ENCODE results near the gene GLYR1.
A peak's percentile ranks its signal among the peaks of the same experiment; 100 is the strongest.
"Not testable (repeated sequence)": the region's sequence is repeated elsewhere in the genome, so short reads cannot be mapped to it uniquely, and the experiment has no call there.

GLYR1 gene

DNA sequence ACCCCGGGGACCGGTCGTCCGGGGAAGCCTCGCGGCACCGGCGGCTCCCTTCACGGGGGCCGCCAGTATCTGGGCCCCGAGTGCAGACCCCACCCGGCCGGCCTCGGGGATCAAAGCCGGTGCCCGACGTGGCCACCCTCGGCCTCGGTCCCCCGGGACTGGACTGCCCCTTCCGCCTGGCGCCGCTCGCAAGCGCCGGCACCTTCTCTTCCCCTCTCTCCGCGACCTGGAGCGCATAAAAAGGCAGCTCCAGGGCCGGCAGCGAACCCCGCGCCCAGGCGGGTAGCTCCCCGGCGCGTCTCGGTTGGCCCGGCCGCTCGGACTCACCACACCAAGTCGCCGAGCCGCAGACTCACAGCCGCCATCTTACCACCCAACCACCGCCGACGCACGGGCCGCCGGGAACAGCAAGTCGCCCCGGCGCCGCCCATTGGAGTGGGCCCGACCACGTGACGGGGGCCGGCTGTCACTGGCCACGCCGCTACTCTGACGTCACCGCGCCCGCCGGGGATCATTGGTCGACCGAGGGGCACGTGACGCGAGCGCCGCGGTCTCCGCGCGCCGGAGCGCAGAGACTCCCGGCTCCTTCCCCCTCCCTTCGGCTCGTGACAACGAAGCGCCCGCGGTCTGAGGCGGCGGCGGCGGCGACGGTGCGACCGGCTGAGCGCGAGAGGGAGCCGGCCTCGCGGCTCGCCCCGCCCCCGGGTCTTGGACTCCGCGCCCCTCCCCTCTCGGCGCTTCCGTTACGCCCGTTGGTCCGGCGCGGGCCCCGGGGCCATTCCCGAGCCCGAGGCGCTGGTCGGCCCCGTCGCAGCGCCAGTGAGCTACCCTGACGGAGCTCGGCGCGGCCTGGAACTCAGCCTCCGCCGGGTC is at the start of gene GLYR1, which contains the start of gene UBN1:
TSS of gene GLYR1 (minus strand) at position 388 of the 873 bp plus-strand sequence. CDS start at position 365, 23 bp downstream.
TSS of gene UBN1 (plus strand) at position 581 of the 873 bp plus-strand sequence. CDS start 5,437 bp downstream, outside the sequence.
- DNase-seq: peak; percentile 99 to 100

DNA sequence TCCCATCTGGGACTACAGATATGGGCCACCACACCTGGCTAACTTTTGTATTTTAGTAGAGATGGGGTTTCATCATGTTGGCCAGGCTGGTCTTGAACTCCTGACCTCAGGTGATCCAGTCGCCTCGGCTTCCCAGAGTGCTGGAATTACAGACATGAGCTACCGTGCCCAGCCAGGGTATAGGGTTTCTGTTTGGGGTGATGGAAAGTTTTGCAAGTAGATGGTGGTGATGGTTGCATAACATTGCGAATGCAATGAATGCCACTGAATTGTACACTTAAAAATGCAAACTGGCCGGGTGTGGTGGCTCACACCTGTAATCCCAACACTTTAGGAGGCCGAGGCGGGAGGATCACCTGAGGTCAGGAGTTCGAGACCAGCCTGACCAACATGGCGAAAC is 49.7 kb upstream of the GLYR1 start:
- DNase-seq: not testable (repeated sequence)

DNA sequence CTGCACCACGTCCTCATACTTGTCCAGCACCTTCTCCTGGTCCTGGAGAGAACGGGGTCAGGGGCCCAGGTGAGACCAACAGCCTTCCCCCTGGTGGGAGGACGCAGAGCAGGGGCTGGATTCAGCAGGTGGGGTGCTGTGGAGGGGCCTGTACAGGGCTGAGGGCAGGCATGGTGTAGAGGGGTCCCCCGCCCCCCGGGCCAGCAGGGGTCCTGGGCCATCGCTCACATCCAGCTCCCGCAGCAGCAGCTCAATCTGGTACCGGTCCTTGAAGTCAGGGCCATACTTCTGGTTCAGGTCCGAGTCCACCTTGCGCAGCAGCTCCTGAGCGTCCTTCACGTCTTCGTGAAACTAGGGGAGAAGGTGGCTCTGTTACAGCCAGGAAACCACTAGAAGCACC is 48.3 kb upstream of the GLYR1 start:
- no peak for DNase-seq

DNA sequence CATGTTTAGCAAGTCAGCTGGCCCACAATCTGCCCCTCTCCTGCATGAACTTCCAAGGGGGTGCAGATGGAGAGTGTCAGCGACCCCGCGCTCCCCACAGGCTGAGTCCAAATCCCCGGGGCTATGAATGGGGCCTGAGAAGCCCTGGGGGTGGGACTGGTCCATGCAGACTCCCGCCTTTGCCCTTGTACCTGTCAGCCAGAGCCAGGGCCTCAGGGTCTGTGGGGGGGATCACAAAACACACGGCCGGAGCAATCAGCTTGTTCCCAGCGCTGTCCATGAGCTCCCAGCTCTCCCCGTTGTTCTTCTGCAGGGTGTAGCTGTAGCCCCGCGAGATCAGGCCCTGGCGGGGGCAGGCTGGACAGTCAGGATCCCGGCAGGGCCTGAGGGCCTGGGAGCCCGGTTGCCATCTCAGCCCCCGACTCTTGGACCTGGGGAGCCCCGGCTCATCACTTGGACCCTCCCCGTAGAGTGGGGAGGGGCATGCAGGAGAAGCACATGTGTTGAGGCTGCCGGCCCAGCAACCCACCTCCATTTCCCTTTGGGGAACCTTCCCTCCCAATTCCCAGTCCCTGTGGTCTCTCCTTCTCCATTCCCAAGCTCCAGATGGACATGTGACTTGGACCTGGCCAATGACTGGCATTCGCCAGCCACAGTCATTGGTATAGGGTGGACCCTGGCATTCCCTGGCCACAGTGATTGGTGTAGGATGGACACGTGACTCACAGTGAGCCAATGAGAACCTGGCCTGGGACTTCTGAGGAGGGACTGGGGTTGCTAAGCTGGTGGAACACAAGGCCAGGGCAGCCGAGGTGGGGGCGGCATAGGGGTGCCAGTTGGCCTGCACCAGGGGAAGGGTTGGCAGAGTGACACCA is 47.4 kb upstream of the GLYR1 start:
- DNase-seq: no peak

DNA sequence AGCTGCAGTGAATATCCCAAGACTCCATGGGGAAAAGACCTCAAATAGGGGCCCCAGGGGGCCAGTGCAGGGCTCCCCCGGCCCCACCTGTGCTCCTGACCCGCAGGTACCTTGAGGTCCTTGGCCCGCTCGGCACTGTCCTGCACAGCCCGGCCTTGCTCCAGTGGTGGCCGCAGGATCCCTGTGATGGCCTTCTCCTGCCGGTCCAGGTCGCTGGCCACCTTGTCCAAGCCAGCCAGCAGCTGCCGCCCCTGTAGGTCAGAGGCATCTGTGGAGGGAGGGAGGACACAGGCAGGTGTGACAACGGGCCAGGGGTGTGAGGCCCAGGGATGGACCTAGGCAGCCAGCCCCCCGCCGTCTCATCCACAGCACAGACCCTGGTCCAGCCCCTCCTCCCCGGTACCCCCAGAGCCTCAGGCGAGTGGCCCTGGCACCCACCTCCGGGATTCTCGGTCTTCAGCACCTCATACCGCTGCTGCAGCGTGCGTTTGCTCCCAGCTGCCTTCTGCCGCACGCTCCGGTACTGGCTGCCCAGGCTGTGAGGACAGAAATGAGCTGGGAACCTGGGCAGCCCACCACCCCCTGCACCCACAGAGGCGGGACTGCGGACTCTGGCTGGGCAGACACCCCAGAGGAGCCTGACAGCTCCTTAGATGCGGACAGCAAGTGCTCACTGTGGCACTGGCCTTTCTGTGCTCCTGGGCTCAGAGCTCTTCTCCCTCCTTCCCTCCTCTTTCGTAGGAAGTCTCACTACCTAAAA is 46.2 kb upstream of the GLYR1 start:
- no peak for DNase-seq

DNA sequence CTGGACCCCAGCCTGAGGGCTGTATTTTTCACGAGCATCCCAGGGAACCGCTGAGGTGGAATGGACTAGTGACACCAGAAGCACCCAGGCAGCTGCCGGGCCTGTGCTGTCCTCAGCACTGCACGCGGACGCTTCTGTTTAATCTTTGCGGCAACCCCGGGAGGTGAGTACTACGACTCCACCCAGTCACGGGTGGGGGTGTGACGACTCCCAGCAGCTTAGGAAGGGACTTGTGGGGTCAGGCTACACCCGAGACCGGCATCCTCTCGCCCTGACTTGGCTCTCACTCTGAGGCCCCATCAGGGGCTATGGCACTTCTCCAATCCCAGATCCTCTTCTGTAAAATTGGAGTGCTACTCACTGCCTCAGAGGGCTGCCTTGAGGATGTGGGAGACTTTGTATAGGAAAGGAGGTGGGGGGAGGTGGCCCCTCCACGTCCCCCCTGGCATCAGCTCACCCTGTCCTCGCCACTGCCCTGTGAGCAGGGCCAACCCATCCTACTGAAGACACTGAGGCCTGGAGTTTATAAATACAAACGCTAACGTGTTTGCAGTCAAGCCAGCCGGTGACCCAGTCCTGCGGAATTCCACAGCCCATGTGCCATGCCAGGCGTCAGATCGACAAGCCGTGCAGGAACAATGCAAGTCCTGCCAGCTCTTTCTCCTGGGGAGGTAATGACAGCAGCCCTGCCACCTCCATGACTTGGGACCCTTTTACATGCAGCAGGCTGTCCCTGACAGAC is 45.4 kb upstream of the GLYR1 start:
- no peak for DNase-seq

DNA sequence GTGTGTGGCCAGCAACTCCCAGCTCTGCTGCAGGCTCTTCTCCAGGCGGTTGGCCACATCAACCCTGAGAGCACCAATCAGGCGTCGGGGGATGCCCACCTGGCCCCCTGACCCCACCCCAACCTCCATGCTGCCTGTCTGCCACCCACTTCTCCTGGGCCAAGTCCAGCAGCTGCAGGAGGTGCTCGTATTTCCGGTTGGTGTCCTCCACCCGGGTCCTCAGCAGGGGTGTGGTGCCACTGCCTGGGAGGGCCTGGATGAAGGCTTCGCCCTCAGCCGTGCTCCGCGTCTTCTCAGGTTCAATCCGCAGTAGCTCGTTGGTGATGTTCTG is 44.8 kb upstream of the GLYR1 start:
- DNase-seq: no peak

DNA sequence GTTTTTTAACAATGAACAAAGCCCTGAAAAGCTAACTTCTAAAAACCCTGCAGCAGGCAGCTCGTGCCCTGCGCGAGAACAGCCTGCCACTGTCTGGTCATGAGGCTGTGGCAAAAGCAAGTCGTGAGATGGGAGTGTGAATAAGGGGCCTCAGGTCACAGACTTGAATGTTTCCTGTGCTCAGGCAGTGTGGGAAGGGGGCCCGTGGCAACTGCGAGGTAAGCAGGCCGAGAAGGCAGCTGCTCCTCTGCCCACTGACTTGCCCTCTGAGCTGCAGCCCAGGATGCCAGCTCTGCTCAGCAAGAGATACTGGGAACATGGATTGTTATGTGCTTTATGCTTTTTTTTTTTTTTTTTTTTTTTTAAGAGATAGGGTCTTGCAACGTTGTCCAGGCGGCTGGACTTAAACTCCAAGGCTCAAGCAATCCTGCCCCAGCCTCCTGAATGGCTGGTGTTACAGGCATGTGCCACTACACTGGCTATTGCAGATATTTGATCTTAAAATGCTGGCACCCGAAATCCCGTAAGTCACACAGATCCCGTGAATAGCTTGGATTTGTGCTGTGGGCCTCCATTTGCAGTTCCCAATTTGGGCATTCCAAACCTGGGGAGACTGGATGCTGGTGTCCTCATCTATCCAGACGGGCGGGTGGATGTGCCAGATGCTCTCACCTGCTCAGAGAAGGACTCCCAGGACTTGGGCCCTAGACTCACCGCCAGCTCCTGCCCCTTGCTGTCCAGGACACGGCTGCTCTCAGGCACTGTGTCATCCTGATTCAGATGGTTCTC is 44.2 kb upstream of the GLYR1 start:
- no peak for DNase-seq

DNA sequence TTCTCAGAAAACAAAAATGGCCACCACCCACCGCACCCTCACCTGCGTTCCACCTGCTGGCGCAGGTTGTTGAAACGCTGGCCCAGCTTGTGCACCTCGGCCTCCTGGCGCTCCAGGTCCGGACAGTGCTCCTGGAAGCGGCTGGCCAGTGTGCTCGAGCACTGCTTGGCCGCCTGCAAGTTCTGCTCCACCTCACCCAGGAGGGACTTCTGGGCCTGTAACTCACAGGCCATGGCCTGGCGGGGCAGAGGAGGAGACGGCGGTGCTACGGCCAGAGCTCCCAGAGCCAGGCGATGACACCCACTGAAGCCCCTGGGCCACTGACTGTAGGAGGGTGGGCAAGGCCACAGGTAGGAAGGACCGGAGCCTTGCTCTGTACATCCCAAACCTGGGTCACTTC is 43.6 kb upstream of the GLYR1 start:
- DNase-seq: no peak

DNA sequence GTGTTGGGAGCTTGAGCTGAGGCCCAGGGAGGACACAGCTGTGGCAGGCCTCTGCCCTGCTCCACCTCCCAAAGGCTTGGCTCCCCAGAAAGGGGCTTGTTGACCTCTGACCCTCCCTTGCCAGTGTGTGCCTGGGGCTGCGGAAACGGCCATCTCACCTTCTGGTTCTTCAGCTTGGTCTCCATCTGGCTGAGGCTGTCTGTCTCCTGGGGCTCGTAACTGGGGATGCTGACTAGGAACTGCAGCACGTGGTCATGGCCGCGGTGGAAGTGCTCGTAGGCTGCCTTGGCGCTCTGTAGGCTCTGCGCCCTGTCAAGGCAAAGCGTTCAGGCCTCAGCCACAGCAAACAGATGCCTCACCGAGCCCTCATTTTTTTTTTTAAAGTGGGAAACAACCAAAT is 42.9 kb upstream of the GLYR1 start:
- DNase-seq: no peak

DNA sequence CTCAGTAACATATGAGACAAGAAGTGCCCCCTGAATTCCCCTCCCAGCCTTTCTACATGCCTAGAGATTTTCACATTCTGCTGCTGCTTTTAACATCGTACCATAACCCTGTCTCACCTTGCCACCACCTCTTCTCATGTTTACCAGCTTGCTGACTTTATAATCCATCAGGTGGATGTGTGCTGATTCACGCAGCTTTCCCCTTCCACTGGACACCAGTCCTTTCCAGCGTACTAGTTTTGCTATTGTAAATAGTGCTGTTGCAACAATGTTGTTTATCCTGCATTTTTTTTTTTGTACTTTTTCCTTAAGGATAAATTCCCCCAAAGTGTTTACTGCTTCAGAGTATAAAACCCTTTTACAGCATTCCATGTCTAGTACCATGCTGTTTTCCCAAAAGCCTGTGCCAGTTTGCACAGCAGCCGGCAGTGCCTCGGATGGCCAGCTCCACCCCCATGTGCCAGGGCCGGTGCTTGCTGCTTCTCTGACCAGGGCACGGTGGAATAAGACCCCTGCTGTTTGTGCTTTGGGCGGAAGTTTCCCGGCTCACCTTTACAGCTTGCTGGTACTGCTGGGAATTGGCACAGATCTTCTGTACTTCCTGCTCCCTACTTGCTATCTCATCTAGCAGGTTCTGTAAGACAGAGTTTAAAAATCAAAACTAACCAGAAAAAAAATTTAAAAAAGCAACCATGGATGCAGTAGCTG is 41.5 kb upstream of the GLYR1 start:
- DNase-seq: no peak

DNA sequence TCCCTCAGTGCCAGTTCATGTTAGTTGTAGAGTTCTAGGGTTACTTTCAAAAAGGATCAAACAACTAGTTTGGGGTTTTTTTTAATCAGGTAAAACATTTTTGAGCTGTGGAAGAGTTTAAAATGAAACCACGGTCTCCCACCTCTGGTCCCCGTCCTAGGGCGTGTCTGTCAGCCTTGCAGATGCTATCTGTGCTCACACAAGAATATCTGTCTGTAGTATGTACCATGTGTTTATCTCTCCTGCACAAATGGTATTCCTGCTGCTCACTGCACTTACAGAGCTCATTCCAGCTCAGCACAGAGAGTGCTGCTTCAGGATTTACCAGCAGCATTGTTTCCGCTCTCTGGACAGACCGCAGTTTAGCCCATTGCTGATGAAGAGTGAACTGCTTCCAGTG is 39.1 kb upstream of the GLYR1 start:
- DNase-seq: no peak

DNA sequence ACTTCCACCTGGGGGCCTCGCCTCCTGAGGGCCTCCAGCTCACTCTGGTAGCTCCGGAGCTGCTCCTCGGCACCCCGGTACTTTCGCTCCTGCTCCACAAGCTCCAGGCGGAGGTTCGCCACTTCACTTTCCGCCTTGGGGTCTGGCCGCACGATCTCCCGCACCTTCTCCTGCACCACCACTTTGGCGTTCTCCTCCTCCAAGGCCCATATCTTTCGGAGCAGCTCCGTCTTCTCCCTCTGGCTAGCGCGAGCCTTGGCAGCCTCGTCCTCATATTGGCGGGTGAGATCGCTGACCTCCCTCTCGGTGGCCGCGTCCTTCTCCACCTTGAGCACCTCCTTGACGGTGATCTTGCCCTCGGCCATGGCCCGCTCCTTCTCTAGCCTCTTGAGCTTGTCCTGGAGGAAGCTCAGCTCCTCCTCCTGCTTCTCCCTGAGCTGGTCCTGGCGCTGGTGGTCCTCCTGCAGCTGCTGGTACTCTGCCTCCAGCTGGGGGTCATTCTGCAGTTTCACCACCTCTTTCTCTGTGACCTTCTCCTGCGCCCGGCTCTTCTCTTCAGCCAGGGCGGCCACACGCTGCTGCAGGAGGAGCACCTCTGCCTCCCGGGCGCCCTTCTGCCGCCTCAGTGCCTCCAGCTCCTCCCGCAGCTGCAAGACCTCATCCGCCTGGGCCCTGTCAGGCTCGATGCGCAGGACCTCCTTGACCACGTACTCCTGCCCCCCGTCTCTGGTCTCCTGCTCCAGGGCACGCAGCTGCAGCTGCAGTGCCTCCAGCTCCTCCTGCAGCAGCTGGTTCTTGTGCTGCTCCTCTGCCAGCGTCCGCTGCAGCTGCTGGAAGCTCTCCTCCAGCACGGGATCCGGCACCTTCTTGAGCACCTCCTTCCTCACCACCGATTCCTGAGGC is 38.1 kb upstream of the GLYR1 start:
- no peak for DNase-seq

DNA sequence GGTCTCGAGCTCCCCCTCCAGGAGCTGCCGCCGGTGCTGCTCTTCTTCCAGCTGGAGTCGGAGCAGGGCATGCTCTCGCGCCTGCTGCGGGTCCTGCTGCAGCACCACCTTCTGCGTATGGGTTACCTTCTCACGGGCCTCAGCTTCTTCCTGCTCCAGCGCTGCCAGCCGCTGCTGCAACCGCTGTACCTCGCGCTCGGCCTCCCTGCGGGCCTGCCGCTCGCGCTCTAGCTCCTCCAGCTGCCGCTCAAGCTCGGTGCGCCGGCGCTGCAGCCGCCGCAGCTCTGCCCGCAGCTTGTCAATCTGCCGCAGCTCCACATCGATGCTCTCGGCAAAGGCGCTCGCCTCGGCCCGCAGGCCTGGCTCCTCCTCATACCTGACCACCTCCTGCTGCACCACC is 37.1 kb upstream of the GLYR1 start:
- no peak for DNase-seq

DNA sequence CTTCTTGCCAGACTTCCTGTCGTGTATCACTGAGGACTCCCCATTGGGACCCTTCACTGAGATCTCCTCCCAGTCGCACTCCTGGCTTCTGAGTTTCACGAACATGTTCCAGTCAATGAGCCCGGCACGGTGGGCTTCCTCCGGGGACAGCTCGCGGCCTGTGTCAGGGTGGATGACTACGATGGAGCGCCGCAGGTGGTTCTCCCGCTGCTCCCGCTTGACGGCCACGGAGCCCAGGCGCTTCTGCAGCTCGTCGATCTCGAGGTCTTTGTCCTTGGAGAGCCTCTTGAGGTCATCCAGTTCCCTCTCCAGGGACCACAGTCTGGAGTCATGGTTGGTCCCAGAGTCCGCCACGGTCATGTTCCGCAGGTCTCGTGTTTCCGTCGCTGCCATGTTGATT is 36.4 kb upstream of the GLYR1 start:
- no peak for DNase-seq

DNA sequence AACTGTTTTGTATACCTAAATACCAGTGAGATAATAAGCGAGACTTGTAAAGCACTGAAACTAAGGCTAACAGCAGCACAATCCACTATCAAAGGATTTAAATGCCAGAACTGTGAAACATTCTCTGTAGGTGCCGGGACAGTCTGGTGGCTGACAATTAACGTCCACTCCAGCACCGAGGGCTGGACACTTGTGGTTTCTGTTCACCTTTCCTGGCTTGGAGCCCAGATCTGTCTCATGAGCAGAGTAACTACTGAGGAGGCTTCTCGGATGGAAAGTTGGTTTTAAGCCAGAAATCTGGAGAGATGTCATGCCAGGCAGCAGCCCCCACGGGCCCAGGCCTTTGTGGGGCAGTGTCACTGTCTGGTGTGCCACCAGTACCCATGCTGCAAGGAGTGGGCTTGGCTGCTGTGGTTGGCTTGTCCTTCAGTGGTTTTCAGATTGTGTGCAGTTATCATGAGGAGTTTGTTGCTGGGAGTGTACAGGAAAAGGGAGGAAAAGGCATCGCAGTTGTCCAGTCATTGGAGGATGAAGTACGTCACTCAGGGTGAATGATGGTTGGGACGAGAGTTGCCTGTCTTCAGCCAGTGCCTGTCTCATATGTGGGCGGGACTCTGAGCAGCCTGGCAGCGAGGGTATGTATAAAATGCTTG is 35.7 kb upstream of the GLYR1 start:
- no peak for DNase-seq

DNA sequence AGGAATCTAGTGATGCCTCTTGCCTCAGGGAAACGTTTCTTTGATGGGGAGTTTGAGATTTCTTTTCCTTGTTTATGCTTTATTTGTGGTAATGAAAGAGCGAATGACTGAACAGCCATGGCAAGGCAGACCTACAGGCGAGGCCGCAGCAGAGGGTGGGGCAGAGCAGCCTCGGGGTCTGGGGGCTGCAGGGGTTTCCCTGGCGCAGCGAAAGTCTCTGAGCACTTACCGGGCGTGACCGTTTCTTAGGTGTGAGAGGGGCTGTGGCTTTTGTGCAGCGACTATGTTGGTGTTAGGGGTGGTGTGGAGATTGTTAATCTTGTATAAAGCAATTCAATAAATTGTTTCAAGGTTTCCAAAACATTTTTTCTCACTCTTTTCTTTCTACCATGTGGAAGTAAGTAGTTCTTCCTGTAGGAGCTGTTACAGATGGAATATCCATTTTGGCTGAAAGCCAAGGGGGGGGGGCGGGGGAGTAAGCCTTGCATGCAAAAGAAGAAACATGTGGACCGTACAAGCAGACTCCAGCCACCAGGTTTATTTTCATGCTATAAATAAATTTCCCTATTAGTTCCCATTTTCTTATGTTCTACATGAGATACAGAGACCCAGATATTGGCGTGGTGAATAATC is 35.0 kb upstream of the GLYR1 start:
- no peak for DNase-seq

DNA sequence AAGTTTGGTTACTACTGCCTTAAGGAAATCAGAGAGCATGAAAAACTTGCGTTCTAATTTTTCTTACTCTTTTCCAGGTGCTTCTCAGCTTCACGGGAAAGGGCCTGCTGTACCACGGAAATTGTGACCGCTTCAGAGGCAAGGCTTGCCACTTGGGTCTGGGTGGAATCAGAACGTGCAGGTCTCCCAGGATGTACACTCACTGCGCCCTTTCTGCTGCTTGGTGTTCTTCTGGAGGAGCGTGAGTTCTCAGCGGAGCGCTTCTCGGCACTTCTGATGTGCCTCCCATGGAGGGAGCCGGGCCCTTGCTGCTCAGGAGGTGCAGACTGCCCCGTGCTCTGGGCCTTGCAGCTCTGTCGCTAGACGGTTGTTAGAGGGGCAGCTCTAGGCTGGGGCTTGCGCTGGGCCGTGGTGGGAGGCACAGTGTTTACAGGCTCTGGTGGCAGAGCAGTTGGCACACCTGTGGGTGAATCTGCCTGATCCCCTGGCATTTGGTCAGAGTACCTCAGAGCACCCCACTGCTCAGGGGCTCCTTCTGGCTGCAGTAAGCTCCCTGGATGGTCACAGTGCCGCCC is 33.0 kb upstream of the GLYR1 start:
- no peak for DNase-seq
